ENCODE data around the gene CHMP4B. TPM values are rescaled to one million over a fixed set of nuclear protein-coding genes. Genes with fewer than 3 reads are reported as not detected.

The CHMP4B gene, protein sequence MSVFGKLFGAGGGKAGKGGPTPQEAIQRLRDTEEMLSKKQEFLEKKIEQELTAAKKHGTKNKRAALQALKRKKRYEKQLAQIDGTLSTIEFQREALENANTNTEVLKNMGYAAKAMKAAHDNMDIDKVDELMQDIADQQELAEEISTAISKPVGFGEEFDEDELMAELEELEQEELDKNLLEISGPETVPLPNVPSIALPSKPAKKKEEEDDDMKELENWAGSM
- total RNA-seq (2022; extraction: Qiagen RNA extraction; ENCODE audit: low read depth), result 183 to 211 TPM (median 188 TPM) in 5 replicates

DNA sequence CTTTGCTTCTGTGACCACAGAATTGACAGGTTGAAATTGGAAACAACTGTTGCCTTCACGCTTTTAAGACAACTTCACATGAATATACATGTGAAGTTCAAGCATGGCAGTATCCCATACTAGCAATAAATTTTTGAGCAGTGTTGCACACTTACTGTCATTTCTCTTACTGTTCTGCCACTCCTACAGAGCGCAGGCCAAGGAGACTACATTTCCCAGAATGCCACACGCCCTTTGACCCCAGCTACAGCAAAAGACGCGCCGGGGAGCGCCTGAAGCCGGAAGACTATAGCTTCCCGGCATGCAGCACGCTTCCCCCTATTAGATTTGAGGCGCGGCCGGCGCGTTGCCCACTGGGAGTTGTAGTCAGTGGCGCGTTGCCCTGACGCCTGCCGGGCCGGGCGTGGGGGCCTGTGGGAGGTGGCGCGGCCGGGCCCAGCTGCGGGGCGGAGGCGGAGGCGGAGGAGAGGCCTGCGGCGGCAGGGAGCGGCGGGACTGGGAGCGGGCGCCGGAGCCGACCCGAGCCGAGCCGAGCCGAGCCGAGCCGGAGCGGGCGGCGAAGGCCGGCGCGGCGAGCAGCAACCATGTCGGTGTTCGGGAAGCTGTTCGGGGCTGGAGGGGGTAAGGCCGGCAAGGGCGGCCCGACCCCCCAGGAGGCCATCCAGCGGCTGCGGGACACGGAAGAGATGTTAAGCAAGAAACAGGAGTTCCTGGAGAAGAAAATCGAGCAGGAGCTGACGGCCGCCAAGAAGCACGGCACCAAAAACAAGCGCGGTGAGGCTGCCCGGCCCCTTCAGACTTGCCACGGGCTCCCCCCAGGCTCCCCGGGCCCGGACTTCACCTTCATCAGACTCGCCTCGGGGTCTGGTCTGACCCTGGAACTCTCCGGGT is at the start of gene CHMP4B:
CHMP4B (plus strand) TSS at position 464 of the 891 bp plus-strand sequence; CDS start at position 585, 121 bp downstream.

Other genes with a start within 250 kb of the CHMP4B start
- gene C20orf144, start 149.0 kb upstream of the CHMP4B start, total RNA-seq (2022; extraction: Qiagen RNA extraction; ENCODE audit: low read depth), result 0.07 to 0.13 TPM (median 0.09 TPM) in 4 of 5 replicates, not detected in the other
- not detected in 5 replicates for gene ACTL10, start 144.4 kb upstream of the CHMP4B start, total RNA-seq (2022; extraction: Qiagen RNA extraction; ENCODE audit: low read depth)
- gene NECAB3, start 136.9 kb upstream of the CHMP4B start, total RNA-seq (2022; extraction: Qiagen RNA extraction; ENCODE audit: low read depth), result 8.5 to 15.1 TPM (median 14.4 TPM) in 5 replicates
- gene E2F1, start 125.0 kb upstream of the CHMP4B start, total RNA-seq (2022; extraction: Qiagen RNA extraction; ENCODE audit: low read depth), result 21.9 to 33.6 TPM (median 32.9 TPM) in 5 replicates
- gene PXMP4, start 91.0 kb upstream of the CHMP4B start, total RNA-seq (2022; extraction: Qiagen RNA extraction; ENCODE audit: low read depth), result 4.4 to 7.1 TPM (median 6.3 TPM) in 5 replicates
- 2.7 to 4.2 TPM (median 4.0 TPM) in 5 replicates for gene ZNF341, start 79.4 kb upstream of the CHMP4B start, total RNA-seq (2022; extraction: Qiagen RNA extraction; ENCODE audit: low read depth)
- gene RALY, start 182.6 kb downstream of the CHMP4B start, total RNA-seq (2022; extraction: Qiagen RNA extraction; ENCODE audit: low read depth), result 121 to 158 TPM (median 157 TPM) in 5 replicates

Measured in A549 treated with RU486 at 1 μM for 4 hours (cell line).